ENCODE measurements around the gene NDUFAF8.

The NDUFAF8 gene

GRCh38 chr17:81286491-81287145, 47.5 kb downstream of the NDUFAF8 start:
- peaks cover 18% of the 10 kb centered on the region for H3K36me3 Mint-ChIP-seq (ENCODE audit: insufficient read depth)
- H3K27me3 Mint-ChIP-seq: no peaks in the 10 kb centered on the region
- peak overlapping the region; percentile 10 for H3K27ac Mint-ChIP-seq (ENCODE audit: low read depth)

GRCh38 chr17:81287152-81287551, 48.0 kb downstream of the NDUFAF8 start:
- ATAC-seq (replicated peaks; ENCODE audit: extremely low read depth, poor library complexity, severe bottlenecking) (no peak), DNase-seq (ENCODE audit: low spot score in 2 of 2) (no peak)
- H3K9me3 Mint-ChIP-seq: no peaks in the 10 kb centered on the region
- H3K4me3 Mint-ChIP-seq: peak overlapping the region; percentile 84
- H3K27me3 Mint-ChIP-seq: no peaks in the 10 kb centered on the region
- peaks cover 16% of the 10 kb centered on the region for H3K36me3 Mint-ChIP-seq (ENCODE audit: insufficient read depth)
- H3K27ac Mint-ChIP-seq (ENCODE audit: low read depth): peak overlapping the region; percentile 10
- H3K4me1 Mint-ChIP-seq: peaks cover 53% of the 10 kb centered on the region

More at GRCh38 chr17:81286491-81287145, 47.5 kb downstream of the NDUFAF8 start:
- Mint-ChIP-seq H3K4me3 (peak overlapping the region; percentile 84), H3K9me3 (no peaks in the 10 kb centered on the region), H3K4me1 (peaks cover 49% of the 10 kb centered on the region)
- no peak for DNase-seq (ENCODE audit: low spot score in 2 of 2)
- ATAC-seq (replicated peaks; ENCODE audit: extremely low read depth, poor library complexity, severe bottlenecking): no peak

- peak overlapping the region; percentile 84 for H3K4me3 Mint-ChIP-seq
- peaks cover 53% of the 10 kb centered on the region for H3K4me1 Mint-ChIP-seq
- DNase-seq (ENCODE audit: low spot score in 2 of 2) (no peak), ATAC-seq (replicated peaks; ENCODE audit: extremely low read depth, poor library complexity, severe bottlenecking) (no peak)
- H3K36me3 Mint-ChIP-seq (ENCODE audit: insufficient read depth): peaks cover 16% of the 10 kb centered on the region
- H3K27me3 Mint-ChIP-seq: no peaks in the 10 kb centered on the region
- H3K9me3 Mint-ChIP-seq: no peaks in the 10 kb centered on the region
- peak overlapping the region; percentile 25 for H3K27ac Mint-ChIP-seq (ENCODE audit: low read depth)
Measured at GRCh38 chr17:81287741-81288430, 48.8 kb downstream of the NDUFAF8 start.

- ATAC-seq (replicated peaks; ENCODE audit: extremely low read depth, poor library complexity, severe bottlenecking): no peak
- peak overlapping the region; percentile 25 for H3K27ac Mint-ChIP-seq (ENCODE audit: low read depth)
- peaks cover 53% of the 10 kb centered on the region for H3K4me1 Mint-ChIP-seq
- DNase-seq (ENCODE audit: low spot score in 2 of 2): no peak
- H3K9me3 Mint-ChIP-seq: no peaks in the 10 kb centered on the region
- H3K4me3 Mint-ChIP-seq: no peak overlapping the region
- H3K27me3 Mint-ChIP-seq: no peaks in the 10 kb centered on the region
- H3K36me3 Mint-ChIP-seq (ENCODE audit: insufficient read depth): peaks cover 16% of the 10 kb centered on the region
Measured at GRCh38 chr17:81288715-81289114, 49.6 kb downstream of the NDUFAF8 start.

GRCh38 chr17:81289627-81290026, 50.5 kb downstream of the NDUFAF8 start:
- H3K27me3 Mint-ChIP-seq: no peaks in the 10 kb centered on the region
- DNase-seq (ENCODE audit: low spot score in 2 of 2): no peak
- H3K9me3 Mint-ChIP-seq: no peaks in the 10 kb centered on the region
- no peak for ATAC-seq (replicated peaks; ENCODE audit: extremely low read depth, poor library complexity, severe bottlenecking)
- peaks cover 56% of the 10 kb centered on the region for H3K4me1 Mint-ChIP-seq
- peaks cover 16% of the 10 kb centered on the region for H3K36me3 Mint-ChIP-seq (ENCODE audit: insufficient read depth)
- no peak overlapping the region for H3K4me3 Mint-ChIP-seq
- H3K27ac Mint-ChIP-seq (ENCODE audit: low read depth): no peak overlapping the region

- no peaks in the 10 kb centered on the region for H3K9me3 Mint-ChIP-seq
- no peak overlapping the region for H3K27ac Mint-ChIP-seq (ENCODE audit: low read depth)
- H3K4me1 Mint-ChIP-seq: peaks cover 52% of the 10 kb centered on the region
- no peak for ATAC-seq (replicated peaks; ENCODE audit: extremely low read depth, poor library complexity, severe bottlenecking)
- DNase-seq (ENCODE audit: low spot score in 2 of 2): no peak
- H3K27me3 Mint-ChIP-seq: no peaks in the 10 kb centered on the region
- no peak overlapping the region for H3K4me3 Mint-ChIP-seq
- peaks cover 18% of the 10 kb centered on the region for H3K36me3 Mint-ChIP-seq (ENCODE audit: insufficient read depth)
Measured at GRCh38 chr17:81290230-81290629, 51.1 kb downstream of the NDUFAF8 start.
